HK-2 (cell line): ENCODE measurements around the gene HINT3.
"Not testable (repeated sequence)": the region's sequence is repeated elsewhere in the genome, so short reads cannot be mapped to it uniquely, and the experiment has no call there.

Experiments
- DNase-seq: peaks from one replicate; pipeline ENCODE4 v3.0.0-alpha.2; 2018; ENCODE audit not compliant: unreplicated experiment

Gene HINT3

GRCh38 chr6:125956506-125957390 lies at the start of gene HINT3:
TSS of gene HINT3 (plus strand) at chr6:125956770. CDS start at chr6:125956978, 208 bp downstream.
- DNase-seq: peak; percentile 98

GRCh38 chr6:125910527-125910926 lies 46.0 kb upstream of the HINT3 start:
- DNase-seq: no peak

GRCh38 chr6:125911051-125911451 lies 45.5 kb upstream of the HINT3 start:
- not testable (repeated sequence) for DNase-seq

- DNase-seq: not testable (repeated sequence)
Observed at GRCh38 chr6:125912430-125912829, 44.1 kb upstream of the HINT3 start.

- DNase-seq: no peak
Observed at GRCh38 chr6:125913145-125913544, 43.4 kb upstream of the HINT3 start.

- DNase-seq: peak; percentile 10
Observed at GRCh38 chr6:125913864-125914351, 42.7 kb upstream of the HINT3 start.

- no peak for DNase-seq
Observed at GRCh38 chr6:125918230-125918629, 38.3 kb upstream of the HINT3 start.

GRCh38 chr6:125918681-125919566 lies 37.6 kb upstream of the HINT3 start:
- DNase-seq: peak; percentile 17

- no peak for DNase-seq
Observed at GRCh38 chr6:125919618-125920017, 37.0 kb upstream of the HINT3 start.

- no peak for DNase-seq
Observed at GRCh38 chr6:125922322-125922860, 34.2 kb upstream of the HINT3 start.

- no peak for DNase-seq
Observed at GRCh38 chr6:125923366-125923877, 33.1 kb upstream of the HINT3 start.

- no peak for DNase-seq
Observed at GRCh38 chr6:125924169-125924568, 32.4 kb upstream of the HINT3 start.

GRCh38 chr6:125924697-125925358 lies 31.7 kb upstream of the HINT3 start:
- no peak for DNase-seq

- no peak for DNase-seq
Observed at GRCh38 chr6:125926711-125927110, 29.9 kb upstream of the HINT3 start.

- no peak for DNase-seq
Observed at GRCh38 chr6:125927761-125928160, 28.8 kb upstream of the HINT3 start.

- no peak for DNase-seq
Observed at GRCh38 chr6:125930765-125931418, 25.7 kb upstream of the HINT3 start.

- no peak for DNase-seq
Observed at GRCh38 chr6:125931733-125932450, 24.7 kb upstream of the HINT3 start.

- no peak for DNase-seq
Observed at GRCh38 chr6:125932451-125932795, 24.1 kb upstream of the HINT3 start.

GRCh38 chr6:125935520-125935919 lies 21.1 kb upstream of the HINT3 start:
- DNase-seq: not testable (repeated sequence)

GRCh38 chr6:125939026-125939425 lies 17.5 kb upstream of the HINT3 start:
- no peak for DNase-seq
